HCT116 (cell line): Measurements from ENCODE around the gene GOLGA8B. TPM values are rescaled to one million over a fixed set of nuclear protein-coding genes. Genes with fewer than 3 reads are reported as not detected.

ENCODE experiments used
- ATAC-seq: fragments of 200-7000 bp; cut with Tn5 transposase; 2 replicates; pipeline ENCODE4 v1.9.1; 2020; ENCODE audit warnings: mild to moderate bottlenecking, moderate library complexity
- BruUV-seq: library from RNA; stranded (reverse); fragments of 400-500 nt; replicated peaks from 2 replicates; lab custom pipeline; 2021; lab: Mats Ljungman, UMichigan
- CTCF ChIA-PET: fragments of 300-600 bp; sonication (Branson Sonifier 250); formaldehyde crosslinking; loops from one replicate; lab custom pipeline; 2021; ENCODE audit warnings: antibody characterized with exemption; lab: Charles Lee
- POLR2A ChIA-PET: fragments of 300-600, 350-600 bp; sonication (Branson Sonifier 250); formaldehyde crosslinking; loops from one replicate; lab custom pipeline; 2021; ENCODE audit warnings: antibody characterized with exemption; lab: Charles Lee
- RAD21 ChIA-PET, 2 experiments: fragments of 300-600 bp; sonication (Branson Sonifier 250); formaldehyde crosslinking; loops; one replicate each; lab custom pipeline; 2023; ENCODE audit warnings: low total read pairs in 2 of 2; ENCODE audit not compliant: uncharacterized antibody in 2 of 2, unreplicated experiment in 2 of 2, low non-redundant PET in 1 of 2; lab: Charles Lee
- DNase-seq: peaks from one replicate; pipeline ENCODE4 v3.0.0-alpha.2; 2010; ENCODE audit warnings: low read depth, low spot score
- H2AFZ ChIP-seq: fragments of 200-600 bp; shearing (Covaris generic), sonication (generic); 2 replicates; pipeline ENCODE4 v1.6.1; 2017; ENCODE audit warnings: low read depth, mixed run types, mixed read lengths, antibody characterized with exemption, low read length; ENCODE audit not compliant: poor library complexity, severe bottlenecking
- H3K27ac ChIP-seq: 2 replicates; pipeline ENCODE4 v1.5.1; 2012; ENCODE audit warnings: low read depth, low read length
- H3K27me3 ChIP-seq: fragments of 200-600 bp; sonication (generic); 2 replicates; pipeline ENCODE4 v1.6.1; 2016; ENCODE audit warnings: mixed run types, low read length, mixed read lengths; ENCODE audit not compliant: insufficient read depth
- H3K36me3 ChIP-seq, 2 experiments: fragments of 200-500 bp in 1 of 2; fragments of 200-600 bp in 1 of 2; sonication (Bioruptor generic) in 1 of 2; sonication (generic) in 1 of 2; 2 replicates each; pipeline versions ENCODE4 v1.5.1 to v1.6.1; 2014 to 2016; ENCODE audit warnings: low read length in 2 of 2, inconsistent platforms in 1 of 2, mixed read lengths in 1 of 2, mixed run types in 1 of 2; ENCODE audit not compliant: insufficient read depth in 2 of 2, control insufficient read depth in 1 of 2
- H3K4me1 ChIP-seq, 2 experiments: fragments of 200-600 bp in 1 of 2; sonication (generic) in 1 of 2; 2 replicates each; pipeline versions ENCODE4 v1.5.1 to v1.6.1; 2012 to 2017; ENCODE audit warnings: low read length in 2 of 2, inconsistent platforms in 1 of 2, mild to moderate bottlenecking in 1 of 2, mixed read lengths in 1 of 2, mixed run types in 1 of 2, moderate library complexity in 1 of 2; ENCODE audit not compliant: insufficient read depth in 2 of 2, control insufficient read depth in 1 of 2
- H3K4me2 ChIP-seq: fragments of 200-600 bp; sonication (generic); 2 replicates; pipeline ENCODE4 v1.6.1; 2017; ENCODE audit warnings: mixed run types, low read length, mixed read lengths
- H3K4me3 ChIP-seq, 2 experiments: fragments of 200-600 bp in 1 of 2; sonication (generic) in 1 of 2; replicated peaks in 1 of 2; 2 replicates each; pipeline ENCODE4 v1.5.1; 2011 to 2016; ENCODE audit warnings: low read length in 2 of 2, control low read depth in 1 of 2, low read depth in 1 of 2, mild to moderate bottlenecking in 1 of 2, mixed read lengths in 1 of 2, mixed run types in 1 of 2
- H3K79me2 ChIP-seq: fragments of 200-600 bp; sonication (generic); 2 replicates; pipeline ENCODE4 v1.6.1; 2017; ENCODE audit warnings: mild to moderate bottlenecking, mixed run types, low read length, moderate library complexity, mixed read lengths; ENCODE audit not compliant: insufficient read depth
- H3K9ac ChIP-seq: fragments of 200-600 bp; sonication (generic); 2 replicates; pipeline ENCODE4 v1.6.1; 2016; ENCODE audit warnings: low read length, mixed read lengths
- H3K9me2 ChIP-seq: fragments of 200-600 bp; sonication (generic), shearing (Covaris generic); 2 replicates; pipeline ENCODE4 v1.6.1; 2017; ENCODE audit warnings: mixed run types, mild to moderate bottlenecking, moderate library complexity; ENCODE audit not compliant: insufficient read depth
- H3K9me3 ChIP-seq, 2 experiments: fragments of 200-500 bp in 1 of 2; fragments of 200-600 bp in 1 of 2; sonication (Bioruptor generic) in 1 of 2; sonication (generic) in 1 of 2; 2 replicates each; pipeline ENCODE4 v1.6.1; 2014 to 2017; ENCODE audit warnings: low read length in 2 of 2, mixed read lengths in 2 of 2, inconsistent platforms in 1 of 2, low read depth in 1 of 2, mild to moderate bottlenecking in 1 of 2, mixed run types in 1 of 2, moderate library complexity in 1 of 2; ENCODE audit not compliant: control insufficient read depth in 1 of 2, insufficient read depth in 1 of 2
- H4K20me1 ChIP-seq: fragments of 200-600 bp; sonication (generic), shearing (Covaris generic); 2 replicates; pipeline ENCODE4 v1.6.1; 2017; ENCODE audit warnings: mixed run types, mild to moderate bottlenecking, moderate library complexity; ENCODE audit not compliant: insufficient read depth
- ATF3 ChIP-seq: IDR thresholded peaks from 2 replicates; pipeline ENCODE4 v1.6.1; 2012
- CBX3 ChIP-seq: IDR thresholded peaks from 2 replicates; pipeline ENCODE4 v1.6.1; 2012; ENCODE audit warnings: low read depth
- CTCF ChIP-seq, 3 experiments: fragments of 200-600 bp in 1 of 3; sonication (generic) in 1 of 3; IDR thresholded peaks in 2 of 3; conservative IDR thresholded peaks in 1 of 3; 2 replicates each; pipeline ENCODE4 v1.5.1; 2012 to 2017; ENCODE audit warnings: low read depth in 2 of 3, low read length in 2 of 3, antibody characterized with exemption in 1 of 3, borderline replicate concordance in 1 of 3, control low read depth in 1 of 3, mild to moderate bottlenecking in 1 of 3, mixed read lengths in 1 of 3, mixed run types in 1 of 3, moderate library complexity in 1 of 3; ENCODE audit not compliant: insufficient read depth in 1 of 3
- EZH2 ChIP-seq: fragments of 200-600 bp; sonication (generic); IDR thresholded peaks from 2 replicates; pipeline ENCODE4 v1.6.1; 2017; ENCODE audit warnings: antibody characterized with exemption, mixed run types
- FOSL1 ChIP-seq: IDR thresholded peaks from 2 replicates; pipeline ENCODE4 v1.6.1; 2012; ENCODE audit warnings: low read depth
- JUND ChIP-seq: IDR thresholded peaks from 2 replicates; pipeline ENCODE4 v1.6.1; 2012
- MAX ChIP-seq: IDR thresholded peaks from 2 replicates; pipeline ENCODE4 v1.6.1; 2012
- POLR2AphosphoS5 ChIP-seq: IDR thresholded peaks from 2 replicates; pipeline ENCODE4 v1.6.1; 2011; ENCODE audit warnings: mild to moderate bottlenecking, low read depth, low read length, moderate library complexity
- RAD21 ChIP-seq: IDR thresholded peaks from 2 replicates; pipeline ENCODE4 v1.6.1; 2012; ENCODE audit warnings: low read depth, mild to moderate bottlenecking
- REST ChIP-seq: IDR thresholded peaks from 2 replicates; pipeline ENCODE4 v1.6.1; 2012; ENCODE audit warnings: low read depth
- SIN3A ChIP-seq: IDR thresholded peaks from 2 replicates; pipeline ENCODE4 v1.6.1; 2012; ENCODE audit warnings: low read depth
- SP1 ChIP-seq: IDR thresholded peaks from 2 replicates; pipeline ENCODE4 v1.6.1; 2012; ENCODE audit warnings: low read depth
- YY1 ChIP-seq: IDR thresholded peaks from 2 replicates; pipeline ENCODE4 v1.6.1; 2011; ENCODE audit warnings: low read length, low read depth, moderate library complexity, mild to moderate bottlenecking; ENCODE audit not compliant: insufficient replicate concordance; ENCODE audit errors: extremely low read depth
- ZBTB33 ChIP-seq: IDR thresholded peaks from 2 replicates; pipeline ENCODE4 v1.6.1; 2011; ENCODE audit warnings: mild to moderate bottlenecking, low read length, moderate library complexity; ENCODE audit not compliant: insufficient replicate concordance; ENCODE audit errors: extremely low read depth
- ZFX ChIP-seq: fragments of 450-650 bp; IDR thresholded peaks from 2 replicates; pipeline ENCODE4 v1.6.1; 2017
- intact Hi-C: fragments of 100-400 bp; cut with micrococcal nuclease; formaldehyde crosslinking; loops from 2 replicates; pipeline ENCODE4 v1.10.0; 2022
- total RNA-seq: library from RNA; stranded (reverse); gene quantifications from one replicate; pipeline ENCODE4 v1.2.1, GENCODE V29; 2021; ENCODE audit not compliant: unreplicated experiment

GOLGA8B gene
- total RNA-seq, 1 experiment from 2014 or later = 69.9 TPM

GRCh38 chr15:34610354-34610753, 26.9 kb upstream of the GOLGA8B start:
- POLR2A ChIA-PET = interaction anchor here (0.5 to 0.6 kb wide), 2 partner anchors 241 to 1824 kb away, joined by 3 read pairs; no protein-coding TSS in a partner anchor
- Histone ChIP-seq H3K9me3 (no peaks in the 10 kb centered on the region), H3K9me2 (no peaks in the 10 kb centered on the region), H3K27ac (no peak overlapping the region), H3K9ac (no peak overlapping the region), H3K4me1 (no peaks in the 10 kb centered on the region), H3K27me3 (peaks cover 79% of the 10 kb centered on the region), H3K4me3 (no peak overlapping the region), H3K36me3 (no peaks in the 10 kb centered on the region), H2AFZ (no peak overlapping the region), H3K79me2 (no peaks in the 10 kb centered on the region), H4K20me1 (no peaks in the 10 kb centered on the region), H3K4me2 (no peak overlapping the region)
- no TSS peak for BruUV-seq
- intact Hi-C loops = no loop called here
- CTCF ChIA-PET = interaction anchor here (0.9 to 2.3 kb wide), 8 partner anchors 9 to 834 kb away, joined by 3 to 10 read pairs (median 5); no protein-coding TSS in a partner anchor
- RAD21 ChIA-PET = no interaction called here
- peak; percentile 6 for DNase-seq
- TF ChIP-seq YY1 (no peak), JUND (no peak), REST (no peak), SIN3A (no peak), RAD21 (peak; percentile 21; the same call in 1 of the 2 replicates), MAX (no peak), FOSL1 (no peak), EZH2 (no peak), SP1 (no peak), POLR2AphosphoS5 (no peak), CTCF (IDR thresholded peaks at IDR 0.05 in 2 of 3, conservative IDR thresholded peaks at IDR 0.05 in 1 of 3; ENCODE audit: borderline replicate concordance in 1 of 3, insufficient read depth in 1 of 3, low read depth in 2 of 3, low read length in 2 of 3) (peak in 2 of 3 experiments; percentile 45 to 49; a peak in 3 of 6 replicates), ZBTB33 (no peak), ZFX (no peak), CBX3 (no peak), ATF3 (no peak)
- ATAC-seq = peak; percentile 72
